ENCODE results near the gene ABCD1. TPM values are rescaled to one million over a fixed set of nuclear protein-coding genes. Genes with fewer than 3 reads are reported as not detected.

ABCD1 gene
- total RNA-seq, 2 donors from 2014 or later, result 9.7 to 97.8 TPM

GRCh38 chrX:153771415-153772315, 47.0 kb downstream of the ABCD1 start:
- Histone ChIP-seq H3K9me3 (no peaks in the 10 kb centered on the region), H3K27me3 (replicated peaks; ENCODE audit: insufficient read depth) (no peaks in the 10 kb centered on the region), H3K4me3 (no peak overlapping the region), H3K4me1 (replicated peaks) (no peaks in the 10 kb centered on the region), H3K36me3 (no peaks in the 10 kb centered on the region), H3K27ac (no peak overlapping the region)
- intact Hi-C loops (cut with DNase I), result no loop called here
- no peak for TF ChIP-seq POLR2AphosphoS5 (IDR thresholded peaks at IDR 0.05)
- TF ChIP-seq CTCF (IDR thresholded peaks at IDR 0.05), result no peak
- WGBS, result 89% methylated on average over 18 of the region's 37 CpGs
- DNase-seq (ENCODE audit: low spot score), result no peak

- intact Hi-C loops (cut with DNase I), result no loop called here
Measured at GRCh38 chrX:153772316-153773217, 47.9 kb downstream of the ABCD1 start.

GRCh38 chrX:153773218-153773611, 48.6 kb downstream of the ABCD1 start:
- H3K4me3 ChIP-seq, result no peak overlapping the region
- TF ChIP-seq CTCF (IDR thresholded peaks at IDR 0.05) (no peak), POLR2AphosphoS5 (IDR thresholded peaks at IDR 0.05) (no peak), POLR2A (IDR thresholded peaks at IDR 0.05) (no peak)
- no peaks in the 10 kb centered on the region for H3K4me1 ChIP-seq (replicated peaks)
- no peak for DNase-seq (ENCODE audit: low spot score)
- intact Hi-C loops (cut with DNase I), result no loop called here
- H3K27me3 ChIP-seq (replicated peaks; ENCODE audit: insufficient read depth), result no peaks in the 10 kb centered on the region
- H3K36me3 ChIP-seq, result no peaks in the 10 kb centered on the region
- no peak overlapping the region for H3K27ac ChIP-seq
- no peaks in the 10 kb centered on the region for H3K9me3 ChIP-seq
- 98% methylated on average over 11 of the region's 23 CpGs for WGBS

More at GRCh38 chrX:153772316-153773217, 47.9 kb downstream of the ABCD1 start:
- no peak for TF ChIP-seq POLR2A (IDR thresholded peaks at IDR 0.05)
- TF ChIP-seq CTCF (IDR thresholded peaks at IDR 0.05), result no peak
- TF ChIP-seq POLR2AphosphoS5 (IDR thresholded peaks at IDR 0.05), result no peak
- no peaks in the 10 kb centered on the region for H3K27me3 ChIP-seq (replicated peaks; ENCODE audit: insufficient read depth)
- H3K9me3 ChIP-seq, result no peaks in the 10 kb centered on the region
- H3K4me1 ChIP-seq (replicated peaks), result no peaks in the 10 kb centered on the region
- no peaks in the 10 kb centered on the region for H3K36me3 ChIP-seq
- 81% methylated on average over 17 of the region's 21 CpGs for WGBS
- no peak for DNase-seq (ENCODE audit: low spot score)
- no peak overlapping the region for H3K27ac ChIP-seq
- no peak overlapping the region for H3K4me3 ChIP-seq

GRCh38 chrX:153773741-153774575, 49.3 kb downstream of the ABCD1 start:
- TF ChIP-seq CTCF (IDR thresholded peaks at IDR 0.05), result no peak
- no peak for TF ChIP-seq POLR2AphosphoS5 (IDR thresholded peaks at IDR 0.05)
- TF ChIP-seq POLR2A (IDR thresholded peaks at IDR 0.05), result no peak
- Histone ChIP-seq H3K27ac (no peak overlapping the region), H3K27me3 (replicated peaks; ENCODE audit: insufficient read depth) (no peaks in the 10 kb centered on the region), H3K36me3 (no peaks in the 10 kb centered on the region), H3K4me3 (no peak overlapping the region), H3K9me3 (no peaks in the 10 kb centered on the region), H3K4me1 (replicated peaks) (no peaks in the 10 kb centered on the region)
- no peak for DNase-seq (ENCODE audit: low spot score)
- 88% methylated on average over 11 of the region's 48 CpGs for WGBS
- intact Hi-C loops (cut with DNase I), result no loop called here
